GM18520 (cell line): ENCODE measurements around the gene PRG2.

Experiments used
- ATAC-seq: cut with Tn5 transposase; IDR thresholded peaks from one replicate; pipeline ENCODE4 v1.9.1; 2021; ENCODE audit not compliant: unreplicated experiment

PRG2 gene, protein sequence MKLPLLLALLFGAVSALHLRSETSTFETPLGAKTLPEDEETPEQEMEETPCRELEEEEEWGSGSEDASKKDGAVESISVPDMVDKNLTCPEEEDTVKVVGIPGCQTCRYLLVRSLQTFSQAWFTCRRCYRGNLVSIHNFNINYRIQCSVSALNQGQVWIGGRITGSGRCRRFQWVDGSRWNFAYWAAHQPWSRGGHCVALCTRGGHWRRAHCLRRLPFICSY

DNA sequence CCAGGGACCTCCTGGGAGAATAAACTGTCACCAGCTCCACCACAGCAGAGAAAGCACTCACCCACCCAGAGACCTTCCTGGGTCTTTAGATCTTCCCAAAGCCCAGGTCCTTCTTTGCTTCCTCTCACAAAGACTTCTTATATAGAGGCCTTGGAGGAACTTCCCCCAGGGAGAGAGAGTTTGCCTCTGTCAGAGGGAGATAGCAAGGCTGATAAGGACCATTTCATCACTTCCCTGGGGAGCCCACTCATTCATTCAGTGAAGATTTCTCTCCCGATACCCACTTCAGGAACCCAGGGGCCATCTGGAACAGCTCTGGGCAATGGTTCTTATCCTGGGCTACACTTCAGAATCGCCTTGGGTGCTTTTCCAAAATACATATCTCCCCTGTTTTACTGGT lies at the start of gene PRG2:
Gene PRG2 (minus strand): TSS at position 116 of the 400 bp plus-strand sequence. CDS start 706 bp downstream, outside the sequence.
- no peak for ATAC-seq

DNA sequence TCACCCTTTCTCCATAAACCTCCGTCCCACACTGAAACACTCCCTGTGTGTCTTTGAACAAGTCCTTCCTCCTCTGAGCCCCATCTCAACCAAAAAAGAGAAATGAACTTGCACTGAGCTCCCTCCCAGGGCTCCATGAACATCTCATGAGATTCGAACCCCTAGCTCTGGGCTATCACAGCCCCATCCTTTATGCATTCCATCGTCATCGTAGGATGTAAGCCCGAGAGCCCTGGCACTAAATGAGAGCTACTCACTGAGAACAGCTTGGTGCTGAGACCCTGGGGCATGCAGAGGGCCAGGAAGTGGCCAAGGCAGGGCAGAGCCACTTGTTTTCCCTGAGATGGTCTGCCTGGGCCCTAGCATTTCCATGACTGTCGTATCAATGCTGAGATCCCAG lies 49.3 kb upstream of the PRG2 start:
- ATAC-seq = no peak

- no peak for ATAC-seq
Observed at GRCh38 chr11:57438345-57439285, 48.2 kb upstream of the PRG2 start.

- ATAC-seq = no peak
Observed at GRCh38 chr11:57436031-57436430, 45.6 kb upstream of the PRG2 start.

- ATAC-seq = no peak
Observed at GRCh38 chr11:57434640-57435546, 44.4 kb upstream of the PRG2 start.

DNA sequence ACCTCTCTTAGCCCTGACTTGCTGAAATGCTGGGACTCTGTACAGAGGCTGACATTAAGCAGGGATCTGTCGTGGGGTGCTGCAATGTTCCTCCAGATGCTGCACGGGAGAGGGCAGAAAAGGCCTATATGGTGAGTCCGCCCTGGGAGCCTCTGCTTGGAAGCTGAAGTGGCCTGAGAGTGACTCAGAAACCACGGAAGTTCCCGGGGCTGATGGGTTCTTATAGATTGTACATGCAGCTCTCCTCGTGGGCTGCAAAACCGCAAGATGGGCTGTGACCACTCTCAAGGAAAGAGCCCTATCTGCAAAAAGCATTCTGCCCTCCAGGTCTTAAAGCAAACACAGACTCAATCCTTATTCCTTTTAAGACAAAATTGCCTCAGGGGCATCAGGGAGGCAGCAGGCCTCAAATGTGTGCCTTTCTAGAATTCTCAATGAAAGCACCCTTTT lies 42.3 kb upstream of the PRG2 start:
- no peak for ATAC-seq

GRCh38 chr11:57432149-57432561 lies 41.7 kb upstream of the PRG2 start:
- ATAC-seq = no peak

DNA sequence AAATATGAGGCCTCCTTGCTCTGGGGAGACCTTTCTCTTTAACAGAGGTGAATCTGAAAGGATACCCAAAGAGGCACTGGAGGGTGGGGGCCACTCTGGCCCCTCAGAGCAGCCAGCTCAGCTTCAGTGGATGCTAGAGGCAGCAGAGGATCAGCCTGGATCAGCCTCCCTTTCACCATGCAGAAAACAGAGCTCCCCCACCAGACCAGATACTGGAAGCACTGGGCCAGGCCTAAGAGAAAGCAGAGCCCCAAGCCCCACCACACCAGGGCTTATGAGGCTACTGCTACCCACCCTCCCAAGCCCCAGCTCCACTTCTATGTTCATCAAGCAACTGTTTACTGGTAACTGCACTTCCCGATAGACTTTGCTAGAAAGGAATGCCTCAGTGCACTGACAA lies 40.5 kb upstream of the PRG2 start:
- no peak for ATAC-seq

GRCh38 chr11:57429946-57430345 lies 39.5 kb upstream of the PRG2 start:
- no peak for ATAC-seq

GRCh38 chr11:57428643-57429042 lies 38.2 kb upstream of the PRG2 start:
- no peak for ATAC-seq

GRCh38 chr11:57427727-57428082 lies 37.3 kb upstream of the PRG2 start:
- no peak for ATAC-seq

DNA sequence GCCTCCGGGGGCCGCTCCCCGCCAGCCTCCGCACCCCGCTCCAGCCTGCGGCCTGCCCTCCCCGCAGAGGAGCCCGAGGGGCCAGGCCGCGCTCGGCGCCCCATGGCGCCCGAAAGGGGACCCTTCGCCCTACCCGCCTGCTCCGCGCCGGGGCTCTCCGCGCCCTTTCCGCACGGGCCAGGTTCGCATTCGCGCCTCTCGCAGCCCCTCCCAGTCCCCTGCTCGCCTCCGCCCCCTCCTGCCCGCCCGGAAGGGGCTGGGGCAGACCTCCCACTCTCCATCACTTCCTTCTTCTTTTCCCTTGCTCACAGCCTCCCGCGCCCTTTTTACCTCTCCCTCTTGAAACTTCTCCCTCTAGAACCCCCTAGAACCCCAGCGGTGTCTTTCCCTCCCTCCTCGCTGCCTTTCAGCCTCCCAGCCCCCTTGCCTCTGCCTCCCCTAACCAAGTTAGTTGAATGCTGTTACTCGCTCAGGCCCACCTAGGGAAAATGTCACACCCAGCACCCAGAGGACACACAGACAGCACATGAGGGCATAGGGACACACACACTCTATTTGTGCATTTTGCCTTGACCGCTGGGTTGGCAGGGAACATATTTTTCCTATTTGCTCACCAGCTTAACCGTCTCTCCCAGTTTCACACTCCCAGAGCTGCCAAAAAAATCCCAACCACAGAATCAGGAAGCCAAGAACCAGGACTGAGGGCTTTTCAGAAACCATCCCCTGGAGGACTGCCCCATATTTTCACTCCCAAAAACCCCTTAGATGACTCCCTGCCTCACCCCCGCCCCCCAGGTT lies 36.7 kb upstream of the PRG2 start, which contains the start of gene SLC43A3:
Gene SLC43A3 (minus strand): TSS at position 193 of the 798 bp plus-strand sequence. CDS start 949 bp downstream, outside the sequence.
- peak; percentile 31 for ATAC-seq

DNA sequence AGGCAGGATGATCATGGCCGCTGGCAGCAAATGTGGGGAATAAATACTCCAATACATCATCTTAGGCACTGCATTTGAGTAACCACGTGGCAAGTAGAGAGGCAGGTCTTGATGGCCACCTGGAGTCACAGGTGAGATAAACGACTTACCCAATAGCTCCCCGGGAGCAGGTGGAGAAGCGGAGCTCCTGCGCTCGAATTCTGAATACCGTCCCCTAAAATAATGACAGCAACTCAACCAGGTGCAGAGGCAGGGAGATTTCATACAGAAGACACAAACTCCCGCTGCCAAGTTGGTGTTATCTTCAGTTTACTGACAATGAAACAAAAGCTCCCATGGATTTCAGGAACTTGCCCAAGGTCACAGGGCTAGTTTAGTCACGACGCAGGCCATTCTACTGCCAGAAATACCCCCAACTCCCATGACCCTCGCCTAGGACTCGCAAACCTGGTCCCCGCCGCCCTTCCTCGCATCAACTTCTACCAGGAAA lies 36.0 kb upstream of the PRG2 start:
- no peak for ATAC-seq

- ATAC-seq = no peak
Observed at GRCh38 chr11:57425565-57426438, 35.4 kb upstream of the PRG2 start.

DNA sequence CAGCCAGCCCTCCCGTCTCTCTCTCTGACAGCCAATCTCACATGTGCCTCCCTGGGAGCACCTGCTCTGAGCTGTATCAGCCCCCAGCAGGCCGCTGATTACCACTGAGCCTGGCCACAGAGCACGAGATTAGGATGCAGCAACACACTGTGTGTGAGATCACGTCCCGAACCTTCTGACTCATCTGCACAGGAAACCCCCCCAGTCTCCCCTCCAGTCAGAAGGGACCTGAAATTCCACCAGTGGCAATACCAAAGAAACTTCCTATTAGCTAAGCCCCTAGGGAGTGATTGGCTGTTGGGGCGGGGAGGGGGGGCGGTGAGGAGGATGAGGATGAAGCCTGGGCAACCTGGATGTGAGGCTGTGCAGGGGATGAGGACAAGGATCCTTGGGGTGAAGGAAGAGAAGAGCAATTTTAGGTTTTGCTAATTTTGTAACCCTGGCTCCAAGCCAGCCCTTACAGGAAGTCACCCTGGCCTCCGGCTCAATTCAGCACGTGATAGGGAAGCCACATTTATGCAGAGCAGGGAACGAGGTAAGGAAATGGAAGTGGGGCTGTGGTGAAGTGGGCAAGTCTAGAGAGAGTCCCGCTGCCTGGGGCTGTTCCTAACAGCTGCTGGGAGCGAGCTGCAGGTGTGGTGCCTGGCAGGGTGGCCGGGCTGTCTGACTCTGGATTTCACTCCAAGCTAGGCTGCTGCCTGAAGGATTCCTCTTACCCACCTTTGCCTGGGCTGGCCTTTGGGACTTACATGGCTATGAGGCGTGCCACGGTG lies 34.5 kb upstream of the PRG2 start:
- peak; percentile 92 for ATAC-seq

GRCh38 chr11:57424137-57424791 lies 33.8 kb upstream of the PRG2 start:
- no peak for ATAC-seq

- ATAC-seq = no peak
Observed at GRCh38 chr11:57422669-57423068, 32.2 kb upstream of the PRG2 start.

DNA sequence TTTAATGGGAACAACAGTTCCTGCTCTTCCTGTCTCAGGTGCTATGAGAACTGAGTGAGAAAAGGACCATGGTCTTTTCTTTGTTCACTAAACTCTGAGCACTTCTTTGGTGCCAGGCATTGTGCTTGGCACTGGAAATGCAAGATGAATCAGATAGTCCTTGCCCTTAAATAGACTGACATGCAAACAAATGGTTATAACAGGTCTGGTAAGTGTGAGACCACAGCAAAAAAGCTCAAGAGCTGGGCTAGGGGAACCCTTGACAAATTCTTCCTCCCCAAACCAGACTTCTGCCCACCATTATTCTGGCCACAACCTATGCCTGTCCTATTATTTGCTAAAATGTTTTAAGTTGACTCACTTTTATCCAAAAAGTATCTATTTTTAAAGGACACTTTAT lies 31.4 kb upstream of the PRG2 start:
- ATAC-seq = no peak
